ENCODE measurements around the gene APOO. TPM values are rescaled to one million over a fixed set of nuclear protein-coding genes. Genes with fewer than 3 reads are reported as not detected.

The APOO gene
- 10 to 100 TPM; 12.1 to 20.6 (median 17.8) TPM for total RNA-seq

DNA sequence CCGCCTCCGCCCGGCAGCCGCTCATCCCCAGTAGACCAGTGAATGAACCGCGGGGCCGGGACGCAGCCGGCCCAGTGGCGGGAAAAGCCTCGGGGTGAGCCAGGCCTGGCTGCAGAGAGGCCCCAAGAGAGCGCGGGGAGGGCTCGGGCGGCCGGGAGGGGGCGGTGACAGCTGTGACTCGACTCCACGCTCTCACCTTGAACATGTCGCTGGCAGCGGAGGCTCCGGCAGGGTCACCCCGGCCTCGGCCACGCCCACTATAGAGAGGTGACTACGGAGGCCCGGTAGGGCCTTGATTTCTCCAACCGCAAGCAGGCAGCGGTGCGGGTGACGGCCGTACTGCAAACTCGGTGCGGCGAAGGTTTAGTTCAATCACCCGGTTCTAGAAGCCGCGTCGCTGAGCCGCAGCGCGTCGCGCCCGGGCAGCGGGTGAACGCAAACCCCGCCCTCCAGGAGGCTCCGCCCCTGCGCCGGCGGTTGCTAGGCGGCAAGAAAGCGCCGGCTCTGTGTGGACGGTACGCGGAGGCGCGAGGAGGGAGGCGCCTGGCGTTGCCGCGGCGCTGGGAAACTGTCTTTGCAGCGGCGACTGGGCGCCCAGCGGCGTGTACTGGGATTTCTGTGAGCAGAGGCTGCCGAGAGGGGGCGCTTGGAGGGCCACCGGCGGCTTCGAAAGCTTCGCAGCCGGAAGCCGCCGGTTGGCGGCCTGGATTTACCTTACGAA is at the start of gene APOO, which contains the start of gene CXorf58:
Gene APOO, minus strand, starts transcription at position 441 of the 721 bp plus-strand sequence. Its CDS starts 236 bp downstream, at position 205.
Gene CXorf58, plus strand, starts transcription at position 509 of the 721 bp plus-strand sequence. CDS start 2,297 bp downstream, outside the sequence.
- H3K4me3 ChIP-seq, result peak within 1 kb of the TSS; percentile 47 to 73 (median 57)
- no peaks in the 10 kb centered on the region for H3K36me3 ChIP-seq
- no peaks in the 10 kb centered on the region for H3K4me1 ChIP-seq
- H3K9me3 ChIP-seq, result no peaks in the 10 kb centered on the region
- H3K27ac ChIP-seq, result peak within 1 kb of the TSS; percentile 82 to 93 (median 86)
- TF ChIP-seq POLR2A (IDR thresholded peaks at IDR 0.05), result peak; percentile 17 to 50
- TF ChIP-seq, protein P1, sequence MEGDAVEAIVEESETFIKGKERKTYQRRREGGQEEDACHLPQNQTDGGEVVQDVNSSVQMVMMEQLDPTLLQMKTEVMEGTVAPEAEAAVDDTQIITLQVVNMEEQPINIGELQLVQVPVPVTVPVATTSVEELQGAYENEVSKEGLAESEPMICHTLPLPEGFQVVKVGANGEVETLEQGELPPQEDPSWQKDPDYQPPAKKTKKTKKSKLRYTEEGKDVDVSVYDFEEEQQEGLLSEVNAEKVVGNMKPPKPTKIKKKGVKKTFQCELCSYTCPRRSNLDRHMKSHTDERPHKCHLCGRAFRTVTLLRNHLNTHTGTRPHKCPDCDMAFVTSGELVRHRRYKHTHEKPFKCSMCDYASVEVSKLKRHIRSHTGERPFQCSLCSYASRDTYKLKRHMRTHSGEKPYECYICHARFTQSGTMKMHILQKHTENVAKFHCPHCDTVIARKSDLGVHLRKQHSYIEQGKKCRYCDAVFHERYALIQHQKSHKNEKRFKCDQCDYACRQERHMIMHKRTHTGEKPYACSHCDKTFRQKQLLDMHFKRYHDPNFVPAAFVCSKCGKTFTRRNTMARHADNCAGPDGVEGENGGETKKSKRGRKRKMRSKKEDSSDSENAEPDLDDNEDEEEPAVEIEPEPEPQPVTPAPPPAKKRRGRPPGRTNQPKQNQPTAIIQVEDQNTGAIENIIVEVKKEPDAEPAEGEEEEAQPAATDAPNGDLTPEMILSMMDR (IDR thresholded peaks at IDR 0.05), result peak; percentile 64 to 94 (median 86)
- H3K27me3 ChIP-seq, result no peaks in the 10 kb centered on the region
- peak; percentile 88 to 96 (median 92) for DNase-seq

DNA sequence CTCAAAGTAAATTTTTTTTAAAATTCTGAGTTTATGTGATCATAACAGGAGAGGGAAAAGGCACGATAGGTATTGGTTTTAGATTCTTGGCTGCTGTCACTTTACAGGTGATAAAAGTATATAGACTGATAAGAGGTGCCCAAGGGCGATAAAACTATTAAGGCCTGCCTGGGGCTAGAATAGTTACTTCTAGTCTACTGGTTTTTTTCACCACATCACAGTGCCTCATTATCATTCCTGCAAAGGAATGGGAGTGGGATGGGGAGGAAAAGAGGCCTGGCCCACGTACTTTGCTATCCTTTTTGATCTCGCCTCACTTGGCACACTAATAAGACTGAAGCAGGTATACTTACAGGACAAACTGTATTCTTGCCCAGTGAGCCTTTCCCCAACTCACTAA is 46.7 kb upstream of the APOO start:
- no peak for DNase-seq
- no peaks in the 10 kb centered on the region for H3K4me1 ChIP-seq
- H3K36me3 ChIP-seq, result no peaks in the 10 kb centered on the region
- no peaks in the 10 kb centered on the region for H3K9me3 ChIP-seq
- H3K4me3 ChIP-seq, result no peak overlapping the region
- H3K27ac ChIP-seq, result no peak overlapping the region
- TF ChIP-seq, protein P1 (IDR thresholded peaks at IDR 0.05), result no peak
- no peak for TF ChIP-seq POLR2A (IDR thresholded peaks at IDR 0.05)
- H3K27me3 ChIP-seq, result no peaks in the 10 kb centered on the region

DNA sequence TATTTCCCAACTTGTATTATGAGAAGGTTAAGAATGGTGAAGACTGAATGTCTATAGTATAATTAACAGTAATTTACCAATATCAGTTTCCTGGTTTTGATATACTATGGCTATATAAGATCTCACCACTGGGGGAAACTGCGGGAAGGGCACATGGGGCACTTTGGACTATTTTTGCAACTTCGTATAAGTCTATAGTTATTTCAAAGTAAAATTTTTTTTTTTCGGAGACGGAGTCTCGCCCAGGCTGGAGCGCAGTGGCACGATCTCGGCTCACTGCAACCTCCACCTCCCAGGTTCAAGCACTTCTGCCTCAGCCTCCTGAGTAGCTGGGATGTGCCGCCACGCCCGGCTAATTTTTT is 46.2 kb upstream of the APOO start:
- H3K9me3 ChIP-seq, result no peaks in the 10 kb centered on the region
- H3K4me1 ChIP-seq, result no peaks in the 10 kb centered on the region
- no peak for TF ChIP-seq POLR2A (IDR thresholded peaks at IDR 0.05)
- TF ChIP-seq, protein P1 (IDR thresholded peaks at IDR 0.05), result peak in 2 of 6 experiments; percentile 8 to 17
- no peaks in the 10 kb centered on the region for H3K27me3 ChIP-seq
- no peaks in the 10 kb centered on the region for H3K36me3 ChIP-seq
- peak overlapping the region in 1 of 4 donors; percentile 22 for H3K27ac ChIP-seq
- no peak overlapping the region for H3K4me3 ChIP-seq
- DNase-seq, result no peak

DNA sequence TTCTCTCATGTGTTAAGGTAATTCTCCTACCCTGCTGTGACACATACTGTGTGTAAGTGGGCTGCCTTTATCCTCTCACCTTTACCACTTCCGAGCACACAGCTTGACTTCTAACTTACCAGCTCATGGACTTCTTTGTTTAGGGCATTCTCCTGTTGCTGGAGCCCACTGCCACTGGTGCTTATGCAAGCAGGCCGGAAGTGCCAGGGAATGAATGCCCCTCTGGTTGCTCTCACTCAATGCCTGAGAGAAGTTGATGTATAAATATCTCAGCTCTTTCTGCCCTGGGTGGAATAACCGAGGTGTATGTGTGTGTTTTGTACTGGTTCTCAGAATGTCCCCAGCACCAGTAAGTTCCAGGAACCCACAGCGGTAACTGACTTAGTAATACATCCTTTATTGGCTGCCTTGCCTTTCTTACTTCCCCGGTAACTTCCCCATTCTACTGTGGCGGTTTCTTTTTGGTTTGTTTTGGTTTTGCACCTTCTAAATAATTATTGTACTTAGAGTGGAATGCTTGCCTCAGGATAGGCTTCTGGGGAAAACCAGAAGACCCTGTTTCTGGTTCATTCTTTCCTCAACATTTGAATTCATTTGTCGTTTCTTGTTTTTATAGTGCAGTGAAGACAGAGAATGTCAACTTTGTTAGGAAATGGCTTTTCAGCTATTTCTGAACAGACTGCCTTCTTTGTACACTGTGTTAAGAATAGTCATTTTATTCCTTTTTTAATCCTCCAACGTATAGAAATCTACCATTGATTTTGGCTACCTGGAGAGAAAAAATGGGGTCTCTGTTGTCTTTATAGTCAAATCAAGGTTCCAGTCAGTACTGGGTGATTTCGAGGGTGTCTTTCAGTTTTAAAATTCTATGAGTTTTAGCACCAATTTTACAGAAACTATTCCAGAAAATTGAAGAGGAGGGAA is 45.5 kb upstream of the APOO start:
- Histone ChIP-seq H3K9me3 (no peaks in the 10 kb centered on the region), H3K4me1 (no peaks in the 10 kb centered on the region), H3K27me3 (no peaks in the 10 kb centered on the region), H3K36me3 (no peaks in the 10 kb centered on the region), H3K27ac (peak overlapping the region in 3 of 4 donors; percentile 22 to 48 (median 44)), H3K4me3 (no peak overlapping the region)
- DNase-seq, result peak in 2 of 3 donors; percentile 27 to 54
- TF ChIP-seq, protein P1 (IDR thresholded peaks at IDR 0.05), result no peak

DNA sequence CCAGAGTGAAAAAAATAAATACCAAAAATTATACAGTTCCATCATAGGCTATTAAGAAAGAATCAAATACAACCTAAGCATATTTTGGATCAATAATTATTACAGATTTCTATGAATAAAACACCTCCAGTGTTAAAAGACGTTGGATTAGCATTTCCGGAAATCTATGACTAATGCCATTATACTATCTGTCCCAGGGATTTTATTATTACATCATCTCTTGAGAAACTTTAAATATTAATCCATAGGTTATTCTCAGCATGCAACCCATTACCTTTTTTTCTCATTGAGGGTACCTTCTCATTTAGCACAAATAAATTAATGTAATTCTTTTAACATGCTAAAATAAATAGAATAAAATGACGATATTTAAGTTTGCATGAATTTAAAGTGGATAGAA is 44.7 kb upstream of the APOO start:
- H3K27ac ChIP-seq, result no peak overlapping the region
- no peak for DNase-seq
- H3K27me3 ChIP-seq, result no peaks in the 10 kb centered on the region
- no peak for TF ChIP-seq POLR2A (IDR thresholded peaks at IDR 0.05)
- TF ChIP-seq, protein P1 (IDR thresholded peaks at IDR 0.05), result no peak
- H3K36me3 ChIP-seq, result no peaks in the 10 kb centered on the region
- H3K4me3 ChIP-seq, result no peak overlapping the region
- H3K4me1 ChIP-seq, result no peaks in the 10 kb centered on the region
- H3K9me3 ChIP-seq, result no peaks in the 10 kb centered on the region
